A549 (cell line): ENCODE data around the gene ARHGEF1.

Source experiments
- CEBPB ChIP-seq, 2 experiments: fragments of >200 bp in 1 of 2; sonication (Bioruptor Twin) in 1 of 2; formaldehyde crosslinking in 1 of 2; IDR thresholded peaks; 2 replicates each; pipeline ENCODE4 v1.6.1; 2012 to 2016
- CHD2 ChIP-seq: fragments of 150-350 bp; IDR thresholded peaks from 2 replicates; pipeline ENCODE4 v1.6.1; 2014; ENCODE audit warnings: low read length; ENCODE audit not compliant: partially characterized antibody
- EHF ChIP-seq: fragments of 250-450 bp; sonication (Bioruptor Pico); IDR thresholded peaks from 2 replicates; pipeline ENCODE4 v1.5.0; 2020; ENCODE audit warnings: mild to moderate bottlenecking
- EP300 ChIP-seq, 2 experiments: fragments of >200 bp; sonication (Bioruptor Twin); formaldehyde crosslinking; IDR thresholded peaks; 2 replicates in 1 of 2; 3 replicates in 1 of 2; pipeline ENCODE4 v1.6.1; 2016 to 2017
- NFE2L2 ChIP-seq: fragments of 150-350 bp; conservative IDR thresholded peaks from 2 replicates; pipeline ENCODE4 v1.6.1; 2014; ENCODE audit warnings: low read length
- NR3C1 ChIP-seq: fragments of >200 bp; sonication (Bioruptor Twin); formaldehyde crosslinking; IDR thresholded peaks from 3 replicates; pipeline ENCODE4 v1.6.1; 2017
- PHF8 ChIP-seq: fragments of 200-600 bp; sonication (generic); IDR thresholded peaks from 2 replicates; pipeline ENCODE4 v1.6.1; 2016; ENCODE audit warnings: low read depth, mild to moderate bottlenecking, antibody characterized with exemption, moderate library complexity, borderline replicate concordance
- POLR2A ChIP-seq: IDR thresholded peaks from 2 replicates; pipeline ENCODE4 v1.6.1; 2012; ENCODE audit warnings: mild to moderate bottlenecking, low read length
- POLR2AphosphoS2 ChIP-seq: conservative IDR thresholded peaks from 2 replicates; pipeline ENCODE4 v1.6.1; 2012; ENCODE audit warnings: low read length, improper control_type of control experiment, inconsistent platforms
- RFX5 ChIP-seq: fragments of 450-650 bp; IDR thresholded peaks from 2 replicates; pipeline ENCODE4 v1.7.1; 2014; ENCODE audit warnings: antibody characterized with exemption, mild to moderate bottlenecking, moderate library complexity
- TF ChIP-seq, protein P1 (sequence below): fragments of >200 bp; sonication (Bioruptor Twin); formaldehyde crosslinking; IDR thresholded peaks from 3 replicates; pipeline ENCODE4 v1.5.1; 2016
- TF ChIP-seq, protein P2 (sequence below): IDR thresholded peaks from 2 replicates; pipeline ENCODE4 v1.6.1; 2012
- TF ChIP-seq, protein P3 (sequence below): fragments of 200-600 bp; sonication (generic); IDR thresholded peaks from 2 replicates; pipeline ENCODE4 v1.6.1; 2016; ENCODE audit warnings: antibody characterized with exemption, mild to moderate bottlenecking, moderate library complexity
- TF ChIP-seq, protein P4 (sequence below): IDR thresholded peaks from 2 replicates; pipeline ENCODE4 v1.6.1; 2012

DNA sequence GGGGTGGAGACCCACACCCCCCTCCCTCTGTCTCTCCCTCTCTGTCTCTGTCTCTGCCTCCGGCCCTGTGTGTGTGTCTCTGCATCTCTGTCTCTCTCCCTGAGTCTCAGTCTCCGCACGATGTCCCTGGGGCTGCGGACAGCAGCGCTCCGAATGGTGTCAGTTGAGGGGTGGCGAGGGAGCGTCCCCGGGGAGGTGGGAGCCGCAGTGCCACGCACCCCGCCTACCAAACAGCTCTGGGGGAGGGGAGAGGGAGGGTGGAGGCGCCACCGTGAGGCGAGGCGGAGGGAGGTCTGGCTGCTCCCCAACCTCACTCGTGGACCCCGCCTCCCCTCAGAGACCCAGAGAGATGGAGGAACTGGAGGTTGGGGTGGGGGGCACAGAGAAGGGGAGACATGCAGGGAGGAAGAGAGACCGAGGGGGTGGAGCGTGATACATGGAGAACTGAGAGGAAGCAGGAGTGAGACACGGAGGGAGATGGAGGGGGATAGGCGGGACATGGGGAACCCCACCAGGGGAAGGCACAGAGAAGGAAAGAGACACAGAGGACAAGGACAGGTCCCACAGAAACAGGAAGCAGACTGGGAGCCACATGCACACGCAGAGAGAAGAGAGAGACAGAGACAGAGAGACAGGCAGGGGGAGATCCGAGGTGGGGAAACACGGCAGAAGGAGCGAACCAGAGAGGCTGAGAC, 38.0 kb downstream of the ARHGEF1 start:
- TF ChIP-seq, protein P1, sequence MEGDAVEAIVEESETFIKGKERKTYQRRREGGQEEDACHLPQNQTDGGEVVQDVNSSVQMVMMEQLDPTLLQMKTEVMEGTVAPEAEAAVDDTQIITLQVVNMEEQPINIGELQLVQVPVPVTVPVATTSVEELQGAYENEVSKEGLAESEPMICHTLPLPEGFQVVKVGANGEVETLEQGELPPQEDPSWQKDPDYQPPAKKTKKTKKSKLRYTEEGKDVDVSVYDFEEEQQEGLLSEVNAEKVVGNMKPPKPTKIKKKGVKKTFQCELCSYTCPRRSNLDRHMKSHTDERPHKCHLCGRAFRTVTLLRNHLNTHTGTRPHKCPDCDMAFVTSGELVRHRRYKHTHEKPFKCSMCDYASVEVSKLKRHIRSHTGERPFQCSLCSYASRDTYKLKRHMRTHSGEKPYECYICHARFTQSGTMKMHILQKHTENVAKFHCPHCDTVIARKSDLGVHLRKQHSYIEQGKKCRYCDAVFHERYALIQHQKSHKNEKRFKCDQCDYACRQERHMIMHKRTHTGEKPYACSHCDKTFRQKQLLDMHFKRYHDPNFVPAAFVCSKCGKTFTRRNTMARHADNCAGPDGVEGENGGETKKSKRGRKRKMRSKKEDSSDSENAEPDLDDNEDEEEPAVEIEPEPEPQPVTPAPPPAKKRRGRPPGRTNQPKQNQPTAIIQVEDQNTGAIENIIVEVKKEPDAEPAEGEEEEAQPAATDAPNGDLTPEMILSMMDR = no peak
- TF ChIP-seq RFX5 = no peak
- TF ChIP-seq, protein P2, sequence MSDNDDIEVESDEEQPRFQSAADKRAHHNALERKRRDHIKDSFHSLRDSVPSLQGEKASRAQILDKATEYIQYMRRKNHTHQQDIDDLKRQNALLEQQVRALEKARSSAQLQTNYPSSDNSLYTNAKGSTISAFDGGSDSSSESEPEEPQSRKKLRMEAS = no peak
- no peak for TF ChIP-seq POLR2A
- TF ChIP-seq, protein P3, sequence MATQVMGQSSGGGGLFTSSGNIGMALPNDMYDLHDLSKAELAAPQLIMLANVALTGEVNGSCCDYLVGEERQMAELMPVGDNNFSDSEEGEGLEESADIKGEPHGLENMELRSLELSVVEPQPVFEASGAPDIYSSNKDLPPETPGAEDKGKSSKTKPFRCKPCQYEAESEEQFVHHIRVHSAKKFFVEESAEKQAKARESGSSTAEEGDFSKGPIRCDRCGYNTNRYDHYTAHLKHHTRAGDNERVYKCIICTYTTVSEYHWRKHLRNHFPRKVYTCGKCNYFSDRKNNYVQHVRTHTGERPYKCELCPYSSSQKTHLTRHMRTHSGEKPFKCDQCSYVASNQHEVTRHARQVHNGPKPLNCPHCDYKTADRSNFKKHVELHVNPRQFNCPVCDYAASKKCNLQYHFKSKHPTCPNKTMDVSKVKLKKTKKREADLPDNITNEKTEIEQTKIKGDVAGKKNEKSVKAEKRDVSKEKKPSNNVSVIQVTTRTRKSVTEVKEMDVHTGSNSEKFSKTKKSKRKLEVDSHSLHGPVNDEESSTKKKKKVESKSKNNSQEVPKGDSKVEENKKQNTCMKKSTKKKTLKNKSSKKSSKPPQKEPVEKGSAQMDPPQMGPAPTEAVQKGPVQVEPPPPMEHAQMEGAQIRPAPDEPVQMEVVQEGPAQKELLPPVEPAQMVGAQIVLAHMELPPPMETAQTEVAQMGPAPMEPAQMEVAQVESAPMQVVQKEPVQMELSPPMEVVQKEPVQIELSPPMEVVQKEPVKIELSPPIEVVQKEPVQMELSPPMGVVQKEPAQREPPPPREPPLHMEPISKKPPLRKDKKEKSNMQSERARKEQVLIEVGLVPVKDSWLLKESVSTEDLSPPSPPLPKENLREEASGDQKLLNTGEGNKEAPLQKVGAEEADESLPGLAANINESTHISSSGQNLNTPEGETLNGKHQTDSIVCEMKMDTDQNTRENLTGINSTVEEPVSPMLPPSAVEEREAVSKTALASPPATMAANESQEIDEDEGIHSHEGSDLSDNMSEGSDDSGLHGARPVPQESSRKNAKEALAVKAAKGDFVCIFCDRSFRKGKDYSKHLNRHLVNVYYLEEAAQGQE = no peak
- TF ChIP-seq EP300 (IDR thresholded peaks at IDR 0.05) = no peak
- no peak for TF ChIP-seq EHF (CRISPR knock-in tag)
- no peak for TF ChIP-seq NR3C1
- TF ChIP-seq PHF8 = no peak
- TF ChIP-seq, protein P4, sequence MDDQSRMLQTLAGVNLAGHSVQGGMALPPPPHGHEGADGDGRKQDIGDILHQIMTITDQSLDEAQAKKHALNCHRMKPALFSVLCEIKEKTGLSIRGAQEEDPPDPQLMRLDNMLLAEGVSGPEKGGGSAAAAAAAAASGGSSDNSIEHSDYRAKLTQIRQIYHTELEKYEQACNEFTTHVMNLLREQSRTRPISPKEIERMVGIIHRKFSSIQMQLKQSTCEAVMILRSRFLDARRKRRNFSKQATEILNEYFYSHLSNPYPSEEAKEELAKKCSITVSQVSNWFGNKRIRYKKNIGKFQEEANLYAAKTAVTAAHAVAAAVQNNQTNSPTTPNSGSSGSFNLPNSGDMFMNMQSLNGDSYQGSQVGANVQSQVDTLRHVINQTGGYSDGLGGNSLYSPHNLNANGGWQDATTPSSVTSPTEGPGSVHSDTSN = no peak
- TF ChIP-seq CEBPB (IDR thresholded peaks at IDR 0.05) = no peak
- no peak for TF ChIP-seq NFE2L2
- TF ChIP-seq POLR2AphosphoS2 = no peak
- no peak for TF ChIP-seq CHD2
